Measurements from ENCODE around the gene CDK3. TPM values are rescaled to one million over a fixed set of nuclear protein-coding genes. Genes with fewer than 3 reads are reported as not detected.

The CDK3 gene
- total RNA-seq, 1 donor, result 1.1 TPM

DNA sequence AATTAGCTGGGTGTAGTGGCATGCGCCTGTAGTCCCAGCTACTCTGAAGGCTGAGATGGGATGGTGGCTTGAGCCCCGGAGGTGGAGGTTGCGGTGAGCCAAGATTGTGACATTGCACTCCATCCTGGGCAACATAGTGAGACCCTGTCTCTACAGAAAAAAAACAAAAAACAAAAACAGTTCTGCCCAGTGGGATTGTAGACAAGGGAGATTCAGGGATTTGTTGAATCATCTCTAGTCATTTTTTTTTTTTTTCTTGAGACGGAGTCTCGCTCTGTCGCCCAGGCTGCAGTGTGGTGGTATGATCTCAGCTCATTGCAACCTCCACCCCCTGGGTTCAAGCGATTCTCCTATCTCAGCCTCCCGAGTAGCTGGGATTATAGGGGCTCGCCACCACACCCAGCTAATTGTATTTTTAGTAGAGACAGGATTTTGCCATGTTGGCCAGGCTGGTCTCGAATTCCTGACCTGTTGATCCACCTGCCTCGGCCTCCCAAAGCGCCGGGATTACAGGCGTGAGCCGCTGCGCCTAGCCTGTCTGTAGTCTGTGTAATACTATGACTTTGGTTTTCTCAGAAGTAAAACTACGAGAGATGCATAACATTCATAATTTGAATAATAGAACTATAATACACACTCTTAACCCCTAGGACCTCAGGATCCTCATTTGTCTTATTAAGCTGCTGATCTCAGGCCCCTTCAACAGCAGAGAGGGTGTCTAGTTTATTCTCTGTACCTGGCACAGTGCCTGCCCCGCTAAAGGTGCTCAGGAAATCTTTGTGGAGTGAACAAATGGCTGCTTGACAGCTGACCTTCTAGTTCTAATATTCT is 20.3 kb upstream of the CDK3 start:
- DNase-seq (ENCODE audit: low read depth), result no peak
- H3K4me3 ChIP-seq (ENCODE audit: low read depth, low read length), result peak overlapping the region; percentile 93
- TF ChIP-seq, protein P1, sequence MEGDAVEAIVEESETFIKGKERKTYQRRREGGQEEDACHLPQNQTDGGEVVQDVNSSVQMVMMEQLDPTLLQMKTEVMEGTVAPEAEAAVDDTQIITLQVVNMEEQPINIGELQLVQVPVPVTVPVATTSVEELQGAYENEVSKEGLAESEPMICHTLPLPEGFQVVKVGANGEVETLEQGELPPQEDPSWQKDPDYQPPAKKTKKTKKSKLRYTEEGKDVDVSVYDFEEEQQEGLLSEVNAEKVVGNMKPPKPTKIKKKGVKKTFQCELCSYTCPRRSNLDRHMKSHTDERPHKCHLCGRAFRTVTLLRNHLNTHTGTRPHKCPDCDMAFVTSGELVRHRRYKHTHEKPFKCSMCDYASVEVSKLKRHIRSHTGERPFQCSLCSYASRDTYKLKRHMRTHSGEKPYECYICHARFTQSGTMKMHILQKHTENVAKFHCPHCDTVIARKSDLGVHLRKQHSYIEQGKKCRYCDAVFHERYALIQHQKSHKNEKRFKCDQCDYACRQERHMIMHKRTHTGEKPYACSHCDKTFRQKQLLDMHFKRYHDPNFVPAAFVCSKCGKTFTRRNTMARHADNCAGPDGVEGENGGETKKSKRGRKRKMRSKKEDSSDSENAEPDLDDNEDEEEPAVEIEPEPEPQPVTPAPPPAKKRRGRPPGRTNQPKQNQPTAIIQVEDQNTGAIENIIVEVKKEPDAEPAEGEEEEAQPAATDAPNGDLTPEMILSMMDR (IDR thresholded peaks at IDR 0.05; ENCODE audit: insufficient read depth, low read length), result no peak

DNA sequence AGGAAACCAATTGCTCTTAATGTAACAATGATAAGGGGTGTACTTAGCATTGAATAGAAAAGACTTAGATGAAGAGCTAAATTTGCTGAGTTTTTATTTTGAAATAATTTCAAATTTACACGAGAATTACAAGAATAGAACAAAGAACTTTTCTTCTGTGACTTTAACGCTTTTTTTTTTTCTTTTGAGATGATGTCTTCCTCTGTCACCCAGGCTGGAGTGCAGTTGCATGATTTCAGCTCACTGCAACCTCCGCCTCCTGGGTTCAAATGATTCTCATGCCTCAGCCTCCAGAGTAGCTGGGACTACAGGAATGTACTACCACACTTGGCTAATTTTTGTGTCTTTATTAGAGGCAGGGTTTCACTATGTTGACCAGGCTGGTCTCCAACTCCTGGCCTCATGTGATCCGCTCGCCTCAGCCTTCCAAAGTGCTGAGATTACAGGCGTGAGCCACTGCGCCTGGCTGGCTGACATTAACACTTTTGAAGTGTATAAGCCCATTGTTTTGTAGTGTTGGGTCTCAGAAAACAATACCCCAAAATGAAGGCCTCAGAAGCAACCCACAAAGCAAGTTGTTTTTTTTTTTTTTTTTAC is 19.5 kb upstream of the CDK3 start:
- TF ChIP-seq, protein P1 (IDR thresholded peaks at IDR 0.05; ENCODE audit: insufficient read depth, low read length), result no peak
- no peak overlapping the region for H3K4me3 ChIP-seq (ENCODE audit: low read depth, low read length)
- peak; percentile 46 for DNase-seq (ENCODE audit: low read depth)

DNA sequence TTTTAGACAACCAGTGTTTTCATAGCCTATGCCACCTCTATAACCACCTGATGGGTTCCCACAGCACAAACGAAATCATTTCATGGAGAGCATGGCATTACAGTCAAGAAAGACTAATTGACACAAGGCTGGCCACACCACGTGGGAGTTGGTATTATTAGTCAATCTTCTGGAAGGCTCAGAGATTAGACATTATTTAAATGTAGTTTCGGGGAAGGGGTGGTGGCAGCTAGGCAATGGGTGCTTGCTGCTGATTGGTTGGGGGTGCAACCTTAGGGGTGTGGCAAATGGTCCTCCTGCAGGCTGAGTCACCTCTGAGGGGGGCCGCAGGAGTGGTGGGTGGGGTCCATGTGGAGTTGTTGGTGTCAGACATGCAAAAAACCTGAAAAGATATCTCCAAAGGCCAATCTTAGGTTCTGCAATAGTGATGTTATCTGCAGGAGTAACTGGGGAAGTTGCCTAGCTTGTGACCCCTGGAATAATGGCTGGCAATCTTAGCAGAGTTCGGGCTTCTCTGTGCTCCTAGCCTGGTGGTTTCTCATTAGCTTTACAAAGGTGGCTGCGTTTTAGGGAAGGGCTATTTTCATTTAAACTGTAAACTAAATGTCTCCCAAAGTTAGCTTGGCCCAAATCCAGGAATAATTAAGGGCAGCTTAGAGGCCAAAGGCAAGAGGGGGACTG is 17.0 kb upstream of the CDK3 start:
- DNase-seq (ENCODE audit: low read depth), result peak; percentile 47
- TF ChIP-seq, protein P1 (IDR thresholded peaks at IDR 0.05; ENCODE audit: insufficient read depth, low read length), result no peak
- no peak overlapping the region for H3K4me3 ChIP-seq (ENCODE audit: low read depth, low read length)

DNA sequence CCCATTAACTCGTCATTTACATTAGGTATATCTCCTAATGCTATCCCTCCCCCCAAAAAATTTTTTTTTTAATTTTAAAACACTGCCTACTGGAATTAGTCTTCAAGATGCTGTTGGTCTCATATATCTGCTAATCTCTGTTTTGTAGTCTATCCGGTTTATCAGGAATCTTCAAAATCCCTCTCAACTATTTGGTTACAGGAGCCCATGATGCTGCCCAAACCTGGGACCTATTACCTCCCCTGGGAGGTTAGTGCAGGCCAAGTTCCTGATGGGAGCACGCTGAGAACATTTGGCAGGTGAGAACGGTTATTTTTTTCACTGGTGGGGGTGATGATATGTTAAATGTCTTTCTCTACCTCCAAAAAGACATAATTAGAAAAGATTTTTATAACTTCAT is 14.7 kb upstream of the CDK3 start:
- TF ChIP-seq, protein P1 (IDR thresholded peaks at IDR 0.05; ENCODE audit: insufficient read depth, low read length), result no peak
- DNase-seq (ENCODE audit: low read depth), result no peak
- no peak overlapping the region for H3K4me3 ChIP-seq (ENCODE audit: low read depth, low read length)

DNA sequence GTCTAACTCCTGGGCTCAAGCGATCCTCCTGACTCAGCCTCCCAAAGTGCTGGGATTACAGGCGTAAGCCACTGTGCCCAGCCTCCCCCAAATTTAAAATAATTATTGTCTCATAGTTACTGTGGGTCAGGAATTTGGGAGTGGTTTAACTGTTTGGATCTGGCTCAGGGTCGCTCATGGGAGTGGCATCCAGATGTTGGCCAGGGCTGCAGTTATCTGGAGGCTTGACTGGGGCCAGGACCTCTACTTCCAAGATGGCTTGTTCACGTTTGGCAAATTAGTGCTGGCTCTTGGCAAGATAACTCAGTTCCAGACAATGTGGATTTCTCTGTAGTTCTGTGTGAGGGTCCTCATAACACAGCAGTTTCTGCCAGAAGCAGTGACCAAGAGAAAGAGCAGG is 13.6 kb upstream of the CDK3 start:
- DNase-seq (ENCODE audit: low read depth), result no peak
- TF ChIP-seq, protein P1 (IDR thresholded peaks at IDR 0.05; ENCODE audit: insufficient read depth, low read length), result no peak
- H3K4me3 ChIP-seq (ENCODE audit: low read depth, low read length), result no peak overlapping the region

DNA sequence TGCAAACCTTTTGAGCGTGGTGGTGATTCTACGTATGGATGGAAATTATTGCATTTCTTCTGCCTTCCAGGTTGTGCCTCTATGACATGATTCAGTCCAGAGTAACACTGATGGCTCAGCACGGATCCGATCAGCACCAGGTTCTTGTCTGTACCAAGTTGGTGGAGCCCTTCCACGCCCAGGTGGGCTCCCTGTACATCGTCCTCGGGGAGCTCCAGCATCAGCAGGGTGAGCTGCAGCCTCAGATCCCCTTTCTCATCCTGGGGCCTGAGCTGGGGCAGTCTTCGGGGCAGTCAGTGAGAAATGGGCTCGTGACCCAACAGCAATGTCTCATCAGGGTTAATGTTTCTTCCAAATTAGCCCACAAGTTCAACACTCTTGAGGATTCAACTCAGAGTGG is 9.3 kb upstream of the CDK3 start:
- no peak for DNase-seq (ENCODE audit: low read depth)
- H3K4me3 ChIP-seq (ENCODE audit: low read depth, low read length), result no peak overlapping the region
- TF ChIP-seq, protein P1 (IDR thresholded peaks at IDR 0.05; ENCODE audit: insufficient read depth, low read length), result no peak
